HG03342 (cell line): ENCODE data around the gene RNU4-1.
"Not testable (repeated sequence)": the region's sequence is repeated elsewhere in the genome, so short reads cannot be mapped to it uniquely, and the experiment has no call there.

ENCODE experiments used
- ATAC-seq: cut with Tn5 transposase; IDR thresholded peaks from one replicate; pipeline ENCODE4 v1.9.1; 2021; ENCODE audit warnings: mild to moderate bottlenecking, moderate library complexity; ENCODE audit not compliant: unreplicated experiment

RNU4-1 gene

GRCh38 chr12:120259418-120260202 is 33.4 kb downstream of the RNU4-1 start:
- ATAC-seq: no peak

GRCh38 chr12:120258323-120258896 is 34.6 kb downstream of the RNU4-1 start:
- no peak for ATAC-seq

GRCh38 chr12:120257041-120257821 is 35.8 kb downstream of the RNU4-1 start:
- ATAC-seq: no peak

GRCh38 chr12:120254809-120255208 is 38.2 kb downstream of the RNU4-1 start:
- ATAC-seq: no peak

- ATAC-seq: not testable (repeated sequence)
These were observed 39.7 kb downstream of the RNU4-1 start for GRCh38 chr12:120253313-120253712.

GRCh38 chr12:120252071-120252906 is 40.7 kb downstream of the RNU4-1 start:
- no peak for ATAC-seq

- not testable (repeated sequence) for ATAC-seq
These were observed 41.5 kb downstream of the RNU4-1 start for GRCh38 chr12:120251364-120252070.

GRCh38 chr12:120249875-120250795 is 42.9 kb downstream of the RNU4-1 start:
- no peak for ATAC-seq

GRCh38 chr12:120249266-120249874 is 43.7 kb downstream of the RNU4-1 start:
- no peak for ATAC-seq

- ATAC-seq: no peak
These were observed 45.4 kb downstream of the RNU4-1 start for GRCh38 chr12:120247621-120248030.

GRCh38 chr12:120247183-120247582 is 45.9 kb downstream of the RNU4-1 start:
- ATAC-seq: no peak

GRCh38 chr12:120246705-120247104 is 46.3 kb downstream of the RNU4-1 start:
- ATAC-seq: not testable (repeated sequence)
